WTC11 (cell line): Measurements from ENCODE around the gene SIAH3. TPM values are rescaled to one million over a fixed set of nuclear protein-coding genes. Genes with fewer than 3 reads are reported as not detected.

ENCODE experiments used
- ATAC-seq: fragments of 200-7000 bp; cut with Tn5 transposase; 2 replicates; pipeline ENCODE4 v1.10.0; 2021; ENCODE audit warnings: mild to moderate bottlenecking, moderate library complexity
- CTCF ChIA-PET: fragments of 300-600 bp; sonication (Branson Sonifier 250); formaldehyde crosslinking; loops from one replicate; lab custom pipeline; 2021; ENCODE audit warnings: antibody characterized with exemption; lab: Charles Lee
- POLR2A ChIA-PET: fragments of 350-600 bp; sonication (Branson Sonifier 250); formaldehyde crosslinking; loops from one replicate; lab custom pipeline; 2021; ENCODE audit warnings: antibody characterized with exemption; lab: Charles Lee
- DNase-seq: peaks from one replicate; pipeline ENCODE4 v3.0.0; 2021; ENCODE audit warnings: low spot score
- H3K27ac Mint-ChIP-seq: 2 replicates; pipeline ENCODE4 v1.8.0; 2021; ENCODE audit warnings: mixed read lengths
- H3K27me3 Mint-ChIP-seq: 2 replicates; pipeline ENCODE4 v1.8.0; 2021; ENCODE audit warnings: low read depth, mild to moderate bottlenecking, moderate library complexity, mixed read lengths
- H3K36me3 Mint-ChIP-seq: 2 replicates; pipeline ENCODE4 v1.8.0; 2021; ENCODE audit warnings: mixed read lengths
- H3K4me1 Mint-ChIP-seq: 2 replicates; pipeline ENCODE4 v1.8.0; 2022; ENCODE audit warnings: mixed read lengths
- H3K4me3 Mint-ChIP-seq: 2 replicates; pipeline ENCODE4 v1.8.0; 2021; ENCODE audit warnings: mild to moderate bottlenecking, moderate library complexity, mixed read lengths
- H3K9me3 Mint-ChIP-seq: 2 replicates; pipeline ENCODE4 v1.8.0; 2021; ENCODE audit warnings: mixed read lengths
- EMX1 ChIP-seq: fragments of 250-450 bp; sonication (Bioruptor Pico); IDR thresholded peaks from 2 replicates; pipeline ENCODE4 v1.8.0; 2021; ENCODE audit warnings: mild to moderate bottlenecking
- ESRRA ChIP-seq: sonication (generic); formaldehyde crosslinking; IDR thresholded peaks from 2 replicates; pipeline ENCODE4 v1.8.1; 2022; ENCODE audit warnings: mild to moderate bottlenecking, missing genetic modification reagents, borderline replicate concordance
- GABPB1 ChIP-seq: sonication (generic); formaldehyde crosslinking; IDR thresholded peaks from 2 replicates; pipeline ENCODE4 v1.8.1; 2023; ENCODE audit warnings: mild to moderate bottlenecking, missing genetic modification reagents
- IRF2 ChIP-seq: sonication (generic); formaldehyde crosslinking; IDR thresholded peaks from 2 replicates; pipeline ENCODE4 v1.8.0; 2022; ENCODE audit warnings: low read depth, missing genetic modification reagents, borderline replicate concordance
- JUN ChIP-seq: sonication (generic); formaldehyde crosslinking; IDR thresholded peaks from 2 replicates; pipeline ENCODE4 v1.8.0; 2023; ENCODE audit warnings: mild to moderate bottlenecking, missing genetic modification reagents
- NFE2L1 ChIP-seq: sonication (generic); formaldehyde crosslinking; IDR thresholded peaks from 2 replicates; pipeline ENCODE4 v1.8.1; 2023; ENCODE audit warnings: missing genetic modification reagents
- OVOL2 ChIP-seq: fragments of 250-450 bp; sonication (Bioruptor Pico); IDR thresholded peaks from 2 replicates; pipeline ENCODE4 v1.9.0; 2021; ENCODE audit warnings: mild to moderate bottlenecking, borderline replicate concordance
- RELA ChIP-seq: sonication (generic); formaldehyde crosslinking; IDR thresholded peaks from 2 replicates; pipeline ENCODE4 v1.8.1; 2022; ENCODE audit warnings: missing genetic modification reagents, mild to moderate bottlenecking, borderline replicate concordance
- RORB ChIP-seq: fragments of 250-450 bp; sonication (Bioruptor Pico); IDR thresholded peaks from 2 replicates; pipeline ENCODE4 v1.9.0; 2021; ENCODE audit warnings: mild to moderate bottlenecking
- SMAD3 ChIP-seq: sonication (generic); formaldehyde crosslinking; IDR thresholded peaks from 2 replicates; pipeline ENCODE4 v1.8.0; 2022; ENCODE audit warnings: missing genetic modification reagents, mild to moderate bottlenecking, borderline replicate concordance
- SOX15 ChIP-seq: fragments of 250-450 bp; sonication (Bioruptor Pico); IDR thresholded peaks from 2 replicates; pipeline ENCODE4 v1.9.0; 2021; ENCODE audit warnings: mild to moderate bottlenecking
- TP53 ChIP-seq: sonication (generic); formaldehyde crosslinking; IDR thresholded peaks from 2 replicates; pipeline ENCODE4 v1.8.1; 2023; ENCODE audit warnings: mild to moderate bottlenecking, missing genetic modification reagents
- ZNF232 ChIP-seq: sonication (generic); formaldehyde crosslinking; IDR thresholded peaks from 2 replicates; pipeline ENCODE4 v1.8.0; 2022; ENCODE audit warnings: mild to moderate bottlenecking, missing genetic modification reagents
- ZNF396 ChIP-seq: fragments of 250-450 bp; sonication (Bioruptor Pico); IDR thresholded peaks from 2 replicates; pipeline ENCODE4 v1.8.0; 2021; ENCODE audit warnings: mild to moderate bottlenecking, moderate library complexity, borderline replicate concordance
- ZNF423 ChIP-seq: fragments of 250-450 bp; sonication (Bioruptor Pico); IDR thresholded peaks from 2 replicates; pipeline ENCODE4 v2.1.2; 2022; ENCODE audit warnings: mild to moderate bottlenecking, moderate library complexity
- total RNA-seq: library from RNA; stranded (reverse); gene quantifications from 3 replicates; pipeline ENCODE4 v1.2.3, GENCODE V29; 2021
- TF ChIP-seq, protein P1 (sequence below): fragments of 200-600 bp; IDR thresholded peaks from 2 replicates; pipeline ENCODE4 v1.8.0; 2022; ENCODE audit warnings: antibody characterized with exemption
- TF ChIP-seq, protein P2 (sequence below): sonication (generic); formaldehyde crosslinking; IDR thresholded peaks from 2 replicates; pipeline ENCODE4 v1.8.1; 2023; ENCODE audit warnings: mild to moderate bottlenecking, missing genetic modification reagents
- TF ChIP-seq, protein P3 (sequence below): fragments of 250-450 bp; sonication (Bioruptor Pico); IDR thresholded peaks from 2 replicates; pipeline ENCODE4 v1.9.0; 2021; ENCODE audit warnings: mild to moderate bottlenecking
- TF ChIP-seq, protein P4 (sequence below): fragments of 250-450 bp; sonication (Bioruptor Pico); IDR thresholded peaks from 2 replicates; pipeline ENCODE4 v1.9.0; 2021; ENCODE audit warnings: moderate library complexity, mild to moderate bottlenecking, inconsistent platforms, borderline replicate concordance
- TF ChIP-seq, protein P5 (sequence below): sonication (generic); formaldehyde crosslinking; IDR thresholded peaks from 2 replicates; pipeline ENCODE4 v1.8.1; 2023; ENCODE audit warnings: mild to moderate bottlenecking, missing genetic modification reagents, moderate library complexity
- TF ChIP-seq, protein P6 (sequence below): sonication (generic); formaldehyde crosslinking; IDR thresholded peaks from 2 replicates; pipeline ENCODE4 v1.8.1; 2022; ENCODE audit warnings: missing genetic modification reagents, borderline replicate concordance
- TF ChIP-seq, protein P7 (sequence below): fragments of 250-450 bp; sonication (Bioruptor Pico); IDR thresholded peaks from 2 replicates; pipeline ENCODE4 v1.9.0; 2021; ENCODE audit warnings: mild to moderate bottlenecking, borderline replicate concordance

Gene SIAH3
- total RNA-seq, 1 experiment from 2014 or later: 0.31 TPM

DNA sequence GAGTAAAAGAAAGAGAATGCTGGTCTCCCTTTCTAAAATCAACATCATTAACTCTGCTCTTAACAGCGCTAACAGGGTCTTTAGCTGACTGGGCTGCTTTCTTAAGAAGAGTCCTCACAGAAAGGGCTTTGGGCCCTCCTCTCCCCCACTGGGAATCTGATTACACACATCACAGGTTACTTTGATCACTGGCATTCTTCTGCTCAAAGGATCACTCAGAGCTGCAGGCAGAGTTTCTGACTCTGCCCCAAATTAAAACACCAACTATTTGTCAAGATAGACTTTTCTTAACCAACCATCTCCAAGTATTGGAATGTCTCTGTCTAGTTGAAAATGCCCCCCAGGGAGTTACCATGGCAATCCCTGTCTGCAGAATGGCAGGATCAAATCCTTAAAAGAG, 31.1 kb upstream of the SIAH3 start (continued):
- TF ChIP-seq, protein P1, sequence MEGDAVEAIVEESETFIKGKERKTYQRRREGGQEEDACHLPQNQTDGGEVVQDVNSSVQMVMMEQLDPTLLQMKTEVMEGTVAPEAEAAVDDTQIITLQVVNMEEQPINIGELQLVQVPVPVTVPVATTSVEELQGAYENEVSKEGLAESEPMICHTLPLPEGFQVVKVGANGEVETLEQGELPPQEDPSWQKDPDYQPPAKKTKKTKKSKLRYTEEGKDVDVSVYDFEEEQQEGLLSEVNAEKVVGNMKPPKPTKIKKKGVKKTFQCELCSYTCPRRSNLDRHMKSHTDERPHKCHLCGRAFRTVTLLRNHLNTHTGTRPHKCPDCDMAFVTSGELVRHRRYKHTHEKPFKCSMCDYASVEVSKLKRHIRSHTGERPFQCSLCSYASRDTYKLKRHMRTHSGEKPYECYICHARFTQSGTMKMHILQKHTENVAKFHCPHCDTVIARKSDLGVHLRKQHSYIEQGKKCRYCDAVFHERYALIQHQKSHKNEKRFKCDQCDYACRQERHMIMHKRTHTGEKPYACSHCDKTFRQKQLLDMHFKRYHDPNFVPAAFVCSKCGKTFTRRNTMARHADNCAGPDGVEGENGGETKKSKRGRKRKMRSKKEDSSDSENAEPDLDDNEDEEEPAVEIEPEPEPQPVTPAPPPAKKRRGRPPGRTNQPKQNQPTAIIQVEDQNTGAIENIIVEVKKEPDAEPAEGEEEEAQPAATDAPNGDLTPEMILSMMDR: no peak
- TF ChIP-seq, protein P2, sequence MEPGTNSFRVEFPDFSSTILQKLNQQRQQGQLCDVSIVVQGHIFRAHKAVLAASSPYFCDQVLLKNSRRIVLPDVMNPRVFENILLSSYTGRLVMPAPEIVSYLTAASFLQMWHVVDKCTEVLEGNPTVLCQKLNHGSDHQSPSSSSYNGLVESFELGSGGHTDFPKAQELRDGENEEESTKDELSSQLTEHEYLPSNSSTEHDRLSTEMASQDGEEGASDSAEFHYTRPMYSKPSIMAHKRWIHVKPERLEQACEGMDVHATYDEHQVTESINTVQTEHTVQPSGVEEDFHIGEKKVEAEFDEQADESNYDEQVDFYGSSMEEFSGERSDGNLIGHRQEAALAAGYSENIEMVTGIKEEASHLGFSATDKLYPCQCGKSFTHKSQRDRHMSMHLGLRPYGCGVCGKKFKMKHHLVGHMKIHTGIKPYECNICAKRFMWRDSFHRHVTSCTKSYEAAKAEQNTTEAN (CRISPR knock-in tag): no peak
- no peak for TF ChIP-seq RORB (CRISPR knock-in tag)
- TF ChIP-seq GABPB1: no peak
- TF ChIP-seq, protein P3, sequence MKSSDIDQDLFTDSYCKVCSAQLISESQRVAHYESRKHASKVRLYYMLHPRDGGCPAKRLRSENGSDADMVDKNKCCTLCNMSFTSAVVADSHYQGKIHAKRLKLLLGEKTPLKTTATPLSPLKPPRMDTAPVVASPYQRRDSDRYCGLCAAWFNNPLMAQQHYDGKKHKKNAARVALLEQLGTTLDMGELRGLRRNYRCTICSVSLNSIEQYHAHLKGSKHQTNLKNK (CRISPR knock-in tag): no peak
- TF ChIP-seq, protein P4, sequence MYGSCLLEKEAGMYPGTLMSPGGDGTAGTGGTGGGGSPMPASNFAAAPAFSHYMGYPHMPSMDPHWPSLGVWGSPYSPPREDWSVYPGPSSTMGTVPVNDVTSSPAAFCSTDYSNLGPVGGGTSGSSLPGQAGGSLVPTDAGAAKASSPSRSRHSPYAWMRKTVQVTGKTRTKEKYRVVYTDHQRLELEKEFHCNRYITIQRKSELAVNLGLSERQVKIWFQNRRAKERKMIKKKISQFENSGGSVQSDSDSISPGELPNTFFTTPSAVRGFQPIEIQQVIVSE (CRISPR knock-in tag): no peak
- no peak for TF ChIP-seq RELA
- no peak for TF ChIP-seq SOX15 (CRISPR knock-in tag)
- no peak for TF ChIP-seq NFE2L1 (CRISPR knock-in tag)
- TF ChIP-seq, protein P5, sequence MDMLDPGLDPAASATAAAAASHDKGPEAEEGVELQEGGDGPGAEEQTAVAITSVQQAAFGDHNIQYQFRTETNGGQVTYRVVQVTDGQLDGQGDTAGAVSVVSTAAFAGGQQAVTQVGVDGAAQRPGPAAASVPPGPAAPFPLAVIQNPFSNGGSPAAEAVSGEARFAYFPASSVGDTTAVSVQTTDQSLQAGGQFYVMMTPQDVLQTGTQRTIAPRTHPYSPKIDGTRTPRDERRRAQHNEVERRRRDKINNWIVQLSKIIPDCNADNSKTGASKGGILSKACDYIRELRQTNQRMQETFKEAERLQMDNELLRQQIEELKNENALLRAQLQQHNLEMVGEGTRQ (CRISPR knock-in tag): no peak

DNA sequence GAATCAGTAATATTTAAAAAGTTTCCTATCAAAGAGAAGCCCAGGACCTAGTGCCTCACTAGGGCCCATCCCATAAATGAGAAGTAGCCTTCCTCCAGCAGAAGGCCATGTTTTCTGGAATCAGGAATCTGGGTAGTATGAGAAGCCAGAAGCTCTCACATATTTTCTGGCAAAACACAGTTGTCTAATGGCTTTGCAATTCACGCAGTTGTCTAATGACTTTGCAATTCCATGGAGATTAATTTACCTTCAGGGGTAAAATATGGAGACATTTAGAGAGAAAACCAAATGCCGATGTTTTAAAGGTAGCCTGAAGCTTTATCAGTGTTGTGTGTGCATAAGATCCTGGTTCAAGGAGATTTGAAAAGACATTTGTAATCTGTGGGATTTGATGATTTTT, 29.8 kb upstream of the SIAH3 start:
- H3K27ac Mint-ChIP-seq: no peak overlapping the region
- no peaks in the 10 kb centered on the region for H3K36me3 Mint-ChIP-seq
- DNase-seq (no peak), ATAC-seq (no peak)
- no peak overlapping the region for H3K4me3 Mint-ChIP-seq
- H3K4me1 Mint-ChIP-seq: peaks cover 17% of the 10 kb centered on the region
- H3K9me3 Mint-ChIP-seq: peaks cover 3% of the 10 kb centered on the region
- peaks cover 60% of the 10 kb centered on the region for H3K27me3 Mint-ChIP-seq
- ChIA-PET CTCF (no interaction called here), POLR2A (no interaction called here)
- TF ChIP-seq, protein P6, sequence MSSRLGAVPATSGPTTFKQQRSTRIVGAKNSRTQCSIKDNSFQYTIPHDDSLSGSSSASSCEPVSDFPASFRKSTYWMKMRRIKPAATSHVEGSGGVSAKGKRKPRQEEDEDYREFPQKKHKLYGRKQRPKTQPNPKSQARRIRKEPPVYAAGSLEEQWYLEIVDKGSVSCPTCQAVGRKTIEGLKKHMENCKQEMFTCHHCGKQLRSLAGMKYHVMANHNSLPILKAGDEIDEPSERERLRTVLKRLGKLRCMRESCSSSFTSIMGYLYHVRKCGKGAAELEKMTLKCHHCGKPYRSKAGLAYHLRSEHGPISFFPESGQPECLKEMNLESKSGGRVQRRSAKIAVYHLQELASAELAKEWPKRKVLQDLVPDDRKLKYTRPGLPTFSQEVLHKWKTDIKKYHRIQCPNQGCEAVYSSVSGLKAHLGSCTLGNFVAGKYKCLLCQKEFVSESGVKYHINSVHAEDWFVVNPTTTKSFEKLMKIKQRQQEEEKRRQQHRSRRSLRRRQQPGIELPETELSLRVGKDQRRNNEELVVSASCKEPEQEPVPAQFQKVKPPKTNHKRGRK (CRISPR knock-in tag): no peak
- TF ChIP-seq ESRRA (no peak), OVOL2 (CRISPR knock-in tag) (no peak), ZNF232 (no peak), SMAD3 (CRISPR knock-in tag) (no peak), RELA (no peak), IRF2 (no peak), TP53 (no peak), ZNF396 (CRISPR knock-in tag) (no peak), JUN (CRISPR knock-in tag) (no peak), NFE2L1 (CRISPR knock-in tag) (no peak), ZNF423 (no peak), EMX1 (CRISPR knock-in tag) (no peak)
- TF ChIP-seq, protein P1: no peak
- TF ChIP-seq, protein P7, sequence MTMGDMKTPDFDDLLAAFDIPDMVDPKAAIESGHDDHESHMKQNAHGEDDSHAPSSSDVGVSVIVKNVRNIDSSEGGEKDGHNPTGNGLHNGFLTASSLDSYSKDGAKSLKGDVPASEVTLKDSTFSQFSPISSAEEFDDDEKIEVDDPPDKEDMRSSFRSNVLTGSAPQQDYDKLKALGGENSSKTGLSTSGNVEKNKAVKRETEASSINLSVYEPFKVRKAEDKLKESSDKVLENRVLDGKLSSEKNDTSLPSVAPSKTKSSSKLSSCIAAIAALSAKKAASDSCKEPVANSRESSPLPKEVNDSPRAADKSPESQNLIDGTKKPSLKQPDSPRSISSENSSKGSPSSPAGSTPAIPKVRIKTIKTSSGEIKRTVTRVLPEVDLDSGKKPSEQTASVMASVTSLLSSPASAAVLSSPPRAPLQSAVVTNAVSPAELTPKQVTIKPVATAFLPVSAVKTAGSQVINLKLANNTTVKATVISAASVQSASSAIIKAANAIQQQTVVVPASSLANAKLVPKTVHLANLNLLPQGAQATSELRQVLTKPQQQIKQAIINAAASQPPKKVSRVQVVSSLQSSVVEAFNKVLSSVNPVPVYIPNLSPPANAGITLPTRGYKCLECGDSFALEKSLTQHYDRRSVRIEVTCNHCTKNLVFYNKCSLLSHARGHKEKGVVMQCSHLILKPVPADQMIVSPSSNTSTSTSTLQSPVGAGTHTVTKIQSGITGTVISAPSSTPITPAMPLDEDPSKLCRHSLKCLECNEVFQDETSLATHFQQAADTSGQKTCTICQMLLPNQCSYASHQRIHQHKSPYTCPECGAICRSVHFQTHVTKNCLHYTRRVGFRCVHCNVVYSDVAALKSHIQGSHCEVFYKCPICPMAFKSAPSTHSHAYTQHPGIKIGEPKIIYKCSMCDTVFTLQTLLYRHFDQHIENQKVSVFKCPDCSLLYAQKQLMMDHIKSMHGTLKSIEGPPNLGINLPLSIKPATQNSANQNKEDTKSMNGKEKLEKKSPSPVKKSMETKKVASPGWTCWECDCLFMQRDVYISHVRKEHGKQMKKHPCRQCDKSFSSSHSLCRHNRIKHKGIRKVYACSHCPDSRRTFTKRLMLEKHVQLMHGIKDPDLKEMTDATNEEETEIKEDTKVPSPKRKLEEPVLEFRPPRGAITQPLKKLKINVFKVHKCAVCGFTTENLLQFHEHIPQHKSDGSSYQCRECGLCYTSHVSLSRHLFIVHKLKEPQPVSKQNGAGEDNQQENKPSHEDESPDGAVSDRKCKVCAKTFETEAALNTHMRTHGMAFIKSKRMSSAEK (CRISPR knock-in tag): no peak
